HG02642 (cell line): ENCODE data around the gene SPC24.
"Not testable (repeated sequence)": the region's sequence is repeated elsewhere in the genome, so short reads cannot be mapped to it uniquely, and the experiment has no call there.

ENCODE experiments used
- ATAC-seq: cut with Tn5 transposase; IDR thresholded peaks from one replicate; pipeline ENCODE4 v1.9.1; 2021; ENCODE audit warnings: mild to moderate bottlenecking; ENCODE audit not compliant: unreplicated experiment, poor library complexity

The SPC24 gene

DNA sequence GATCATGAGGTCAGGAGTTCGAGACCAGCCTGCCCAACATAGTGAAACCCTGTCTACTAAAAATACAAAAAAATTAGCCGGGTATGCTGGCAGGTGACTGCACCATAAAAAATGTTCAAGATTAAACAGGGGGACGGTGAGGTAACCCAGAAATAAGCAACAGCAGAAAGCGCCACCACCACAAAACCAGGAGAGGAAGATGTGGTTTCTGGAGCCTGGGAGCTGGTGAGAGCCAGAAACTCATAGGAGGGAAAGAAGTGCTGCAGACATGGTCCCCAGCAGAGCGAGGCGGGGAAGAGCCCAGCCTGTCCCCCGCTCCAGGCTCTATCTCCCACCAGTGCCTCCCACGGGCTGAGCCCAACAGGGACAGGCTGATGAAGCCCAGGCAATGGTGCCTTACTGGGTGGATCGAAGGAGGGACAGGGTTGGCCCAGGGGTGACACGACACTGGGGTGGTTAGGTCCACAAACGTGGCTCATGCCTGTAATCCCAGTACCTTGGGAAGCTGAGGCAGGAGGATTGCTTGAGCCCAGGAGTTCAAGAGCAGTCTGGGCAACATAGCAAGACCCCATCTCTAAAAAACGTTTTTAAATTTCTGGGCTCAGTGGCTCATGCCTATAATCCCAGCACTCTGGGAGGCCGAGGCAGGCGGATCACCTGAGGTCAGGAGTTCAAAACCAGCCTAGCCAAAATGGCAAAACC lies 19.0 kb downstream of the SPC24 start:
- ATAC-seq, result no peak

DNA sequence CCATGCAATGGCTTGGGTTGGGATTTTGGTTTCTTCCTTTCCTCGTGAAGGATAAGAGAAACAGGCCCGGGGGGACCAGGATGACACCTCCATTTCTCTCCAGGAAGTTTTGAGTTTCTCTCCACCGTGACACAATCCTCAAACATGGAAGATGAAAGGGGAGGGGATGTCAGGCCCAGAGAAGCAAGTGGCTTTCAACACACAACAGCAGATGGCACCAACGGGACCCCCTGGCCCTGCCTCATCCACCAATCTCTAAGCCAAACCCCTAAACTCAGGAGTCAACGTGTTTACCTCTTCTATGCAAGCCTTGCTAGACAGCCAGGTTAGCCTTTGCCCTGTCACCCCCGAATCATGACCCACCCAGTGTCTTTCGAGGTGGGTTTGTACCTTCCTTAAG lies 24.1 kb downstream of the SPC24 start:
- ATAC-seq, result no peak

DNA sequence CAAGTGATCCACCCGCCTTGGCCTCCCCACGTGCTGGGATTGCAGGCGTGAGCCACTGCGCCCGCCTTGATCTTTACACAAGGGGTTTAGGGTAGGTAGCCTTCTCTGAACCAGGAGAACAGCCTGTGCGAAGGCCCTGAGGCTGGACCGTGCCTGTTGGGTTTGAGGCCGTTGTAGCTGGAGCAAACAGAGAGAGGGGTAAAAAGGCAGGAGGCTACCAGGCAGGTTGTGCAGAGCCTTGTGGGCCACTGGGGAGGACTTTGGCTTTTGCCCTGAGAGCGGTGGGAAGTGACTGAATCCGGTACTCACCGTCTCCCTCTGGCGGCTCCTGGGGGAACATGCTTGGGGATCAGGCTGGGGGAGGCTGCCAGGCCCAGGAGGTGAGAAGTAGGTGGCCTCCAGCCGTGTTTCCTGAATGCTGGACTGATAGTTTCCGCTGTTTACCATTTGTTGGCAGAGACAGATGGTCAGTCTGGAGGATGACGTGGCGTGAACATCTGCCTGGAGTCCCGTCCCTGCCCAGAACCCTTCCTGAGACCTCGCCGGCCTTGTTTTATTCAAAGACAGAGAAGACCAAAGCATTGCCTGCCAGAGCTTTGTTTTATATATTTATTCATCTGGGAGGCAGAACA lies 24.6 kb downstream of the SPC24 start:
- no peak for ATAC-seq

DNA sequence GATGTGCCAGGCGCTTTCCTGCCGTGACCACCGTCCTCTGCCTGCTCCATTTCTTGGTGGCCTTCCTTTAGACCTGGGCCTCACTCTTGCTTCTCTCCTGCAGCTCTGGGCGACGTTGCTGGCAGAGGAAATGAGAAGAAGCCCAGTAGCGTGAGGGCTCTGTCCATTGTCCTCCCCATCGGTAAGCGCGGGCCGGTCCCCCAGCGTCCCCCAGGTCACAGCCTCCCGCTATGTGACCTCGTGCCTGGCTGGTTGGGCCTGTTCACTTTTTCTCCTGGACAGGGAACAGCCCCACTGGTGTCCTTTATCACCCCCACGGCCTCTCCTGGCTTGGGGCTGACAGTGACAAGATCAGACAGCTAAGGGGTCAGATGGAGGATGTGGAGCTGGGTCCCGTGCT lies 27.7 kb downstream of the SPC24 start:
- no peak for ATAC-seq

DNA sequence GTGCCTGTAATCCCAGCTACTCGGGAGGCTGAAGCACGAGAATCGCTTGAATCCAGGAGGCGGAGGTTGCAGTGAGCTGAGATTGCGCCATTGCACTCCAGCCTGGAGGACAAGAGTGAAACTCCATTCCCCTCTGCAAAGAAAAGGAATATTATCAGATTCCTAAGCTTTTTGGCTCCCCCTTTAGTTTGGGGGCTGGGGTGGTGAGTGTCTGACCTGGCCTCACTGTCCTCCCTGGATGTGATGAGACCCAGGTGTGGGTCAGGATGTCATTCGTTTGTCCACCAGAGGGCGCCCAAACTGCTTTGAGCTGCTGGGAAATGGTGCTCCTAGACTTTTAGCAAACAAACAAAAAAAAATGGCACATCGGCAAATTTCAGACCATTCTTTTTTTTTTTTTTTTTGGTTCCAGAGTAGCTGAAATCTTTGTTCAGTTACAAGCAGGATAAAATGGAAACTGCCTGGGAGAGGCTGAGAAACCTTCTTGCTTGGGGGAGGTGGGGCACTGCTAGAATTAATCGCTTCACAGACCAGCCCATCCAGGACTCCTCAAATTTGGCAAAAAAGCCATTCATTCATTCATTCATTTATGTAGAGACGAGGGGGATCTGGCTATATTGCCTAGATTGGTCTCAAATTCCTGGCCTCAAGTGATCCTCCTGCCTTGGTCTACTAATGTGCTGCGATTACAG lies 29.4 kb downstream of the SPC24 start:
- ATAC-seq, result peak; percentile 50

DNA sequence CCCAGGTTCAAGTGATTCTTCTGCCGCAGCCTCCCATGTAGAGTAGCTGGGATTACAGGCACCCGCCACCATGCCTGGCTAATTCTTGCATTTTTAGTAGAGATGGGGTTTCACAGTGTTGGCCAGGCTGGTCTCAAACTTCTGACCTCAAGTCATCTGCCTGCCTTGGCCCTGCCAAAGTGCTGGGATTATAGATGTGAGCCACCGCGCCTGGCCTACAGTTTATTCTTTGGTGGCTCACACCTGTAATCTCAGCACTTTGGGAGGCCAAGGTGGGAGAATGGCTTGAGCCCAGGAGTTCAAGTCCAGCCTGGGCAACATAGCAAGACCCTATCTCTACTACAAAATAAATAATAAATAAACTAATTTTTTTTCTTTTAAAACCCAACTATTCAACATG lies 31.4 kb downstream of the SPC24 start:
- ATAC-seq, result not testable (repeated sequence)

DNA sequence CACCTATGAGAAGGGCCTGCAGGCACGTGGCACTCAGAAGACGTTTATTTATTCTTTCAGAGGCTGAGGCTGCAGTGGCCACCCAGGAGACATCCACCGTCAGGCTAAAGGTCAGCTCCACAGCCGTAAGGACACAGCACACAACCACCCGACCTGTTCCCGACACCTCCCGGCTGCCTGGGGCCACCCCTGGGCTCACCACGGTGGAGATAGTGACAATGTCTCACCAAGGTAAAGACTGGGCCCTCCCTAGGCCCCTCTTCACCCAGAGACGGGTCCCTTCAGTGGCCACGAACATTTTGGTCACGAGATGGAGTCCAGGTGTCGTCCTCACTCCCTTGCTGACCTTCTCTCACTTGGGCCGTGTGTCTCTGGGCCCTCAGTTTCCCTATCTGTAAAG lies 32.5 kb downstream of the SPC24 start:
- no peak for ATAC-seq

DNA sequence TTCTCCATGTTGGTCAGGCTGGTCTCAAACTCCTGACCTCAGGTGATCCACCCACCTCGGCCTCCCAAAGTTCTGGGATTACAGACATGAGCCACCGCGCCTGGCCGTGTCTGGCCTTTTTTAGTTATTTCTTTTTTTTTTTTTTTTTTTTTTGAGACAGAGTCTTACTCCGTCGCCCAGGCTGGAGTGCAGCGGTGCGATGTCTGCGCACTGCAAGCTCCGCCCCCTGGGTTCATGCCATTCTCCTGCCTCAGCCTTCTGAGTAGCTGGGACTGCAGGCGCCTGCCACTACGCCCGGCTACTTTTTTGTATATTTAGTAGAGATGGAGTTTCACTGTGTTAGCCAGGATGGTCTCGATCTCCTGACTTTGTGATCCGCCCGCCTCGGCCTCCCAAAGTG lies 33.6 kb downstream of the SPC24 start:
- not testable (repeated sequence) for ATAC-seq

DNA sequence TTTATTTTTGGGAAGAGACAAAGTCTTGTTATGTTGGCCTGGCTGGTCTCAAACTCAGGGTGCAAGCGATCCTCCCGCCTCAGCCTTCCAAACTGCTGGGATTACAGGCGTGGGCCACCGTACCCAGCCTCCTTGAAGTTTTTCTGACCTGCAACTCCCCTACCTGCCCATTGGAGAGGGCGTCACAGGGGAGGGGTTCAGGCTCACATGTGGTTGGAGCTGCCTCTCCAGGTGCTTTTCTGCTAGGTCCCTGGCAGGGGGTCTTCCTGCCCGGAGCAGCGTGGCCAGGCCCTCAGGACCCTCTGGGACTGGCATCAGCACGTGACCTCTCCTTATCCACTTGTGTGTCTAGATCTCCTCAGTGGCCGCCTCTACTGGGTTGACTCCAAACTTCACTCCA lies 39.1 kb downstream of the SPC24 start:
- ATAC-seq, result no peak

DNA sequence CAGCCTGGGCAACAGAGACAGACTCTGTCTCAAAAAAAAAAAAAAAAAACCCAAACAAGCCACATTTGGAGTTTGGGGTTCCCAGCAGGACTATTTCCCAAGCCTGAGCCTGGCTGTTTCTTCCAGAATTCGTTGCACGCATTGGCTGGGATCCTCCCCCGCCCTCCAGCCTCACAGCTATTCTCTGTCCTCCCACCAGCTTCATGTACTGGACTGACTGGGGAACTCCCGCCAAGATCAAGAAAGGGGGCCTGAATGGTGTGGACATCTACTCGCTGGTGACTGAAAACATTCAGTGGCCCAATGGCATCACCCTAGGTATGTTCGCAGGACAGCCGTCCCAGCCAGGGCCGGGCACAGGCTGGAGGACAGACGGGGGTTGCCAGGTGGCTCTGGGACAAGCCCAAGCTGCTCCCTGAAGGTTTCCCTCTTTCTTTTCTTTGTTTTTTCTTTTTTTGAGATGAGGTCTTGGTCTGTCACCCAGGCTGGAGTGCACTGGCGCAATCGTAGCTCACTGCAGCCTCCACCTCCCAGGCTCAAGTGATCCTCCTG lies 39.6 kb downstream of the SPC24 start:
- no peak for ATAC-seq

DNA sequence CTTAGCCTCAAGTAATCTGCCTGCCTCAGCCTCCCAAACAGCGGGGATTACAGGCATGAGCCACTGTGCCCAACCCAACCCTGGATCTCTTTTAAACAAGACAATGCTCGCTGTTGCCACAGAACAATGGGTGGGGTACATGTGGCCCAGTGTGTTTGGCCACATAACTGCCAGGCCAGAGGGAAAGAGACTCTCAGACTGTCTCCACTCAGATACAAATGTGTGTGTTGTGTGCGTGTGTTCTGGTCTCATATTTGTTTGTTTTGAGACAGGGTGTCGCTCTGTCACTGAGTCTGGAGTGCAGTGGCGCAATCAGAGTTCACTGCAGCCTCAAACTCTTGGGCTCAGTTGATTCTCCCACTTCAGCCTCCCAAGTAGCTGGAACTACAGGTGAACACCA lies 40.5 kb downstream of the SPC24 start:
- no peak for ATAC-seq

DNA sequence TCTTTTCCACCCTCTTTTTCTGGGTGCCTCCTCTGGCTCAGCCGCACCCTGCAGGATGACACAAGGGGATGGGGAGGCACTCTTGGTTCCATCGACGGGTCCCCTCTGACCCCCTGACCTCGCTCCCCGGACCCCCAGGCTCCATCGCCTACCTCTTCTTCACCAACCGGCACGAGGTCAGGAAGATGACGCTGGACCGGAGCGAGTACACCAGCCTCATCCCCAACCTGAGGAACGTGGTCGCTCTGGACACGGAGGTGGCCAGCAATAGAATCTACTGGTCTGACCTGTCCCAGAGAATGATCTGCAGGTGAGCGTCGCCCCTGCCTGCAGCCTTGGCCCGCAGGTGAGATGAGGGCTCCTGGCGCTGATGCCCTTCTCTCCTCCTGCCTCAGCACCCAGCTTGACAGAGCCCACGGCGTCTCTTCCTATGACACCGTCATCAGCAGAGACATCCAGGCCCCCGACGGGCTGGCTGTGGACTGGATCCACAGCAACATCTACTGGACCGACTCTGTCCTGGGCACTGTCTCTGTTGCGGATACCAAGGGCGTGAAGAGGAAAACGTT lies 42.4 kb downstream of the SPC24 start:
- ATAC-seq, result no peak

DNA sequence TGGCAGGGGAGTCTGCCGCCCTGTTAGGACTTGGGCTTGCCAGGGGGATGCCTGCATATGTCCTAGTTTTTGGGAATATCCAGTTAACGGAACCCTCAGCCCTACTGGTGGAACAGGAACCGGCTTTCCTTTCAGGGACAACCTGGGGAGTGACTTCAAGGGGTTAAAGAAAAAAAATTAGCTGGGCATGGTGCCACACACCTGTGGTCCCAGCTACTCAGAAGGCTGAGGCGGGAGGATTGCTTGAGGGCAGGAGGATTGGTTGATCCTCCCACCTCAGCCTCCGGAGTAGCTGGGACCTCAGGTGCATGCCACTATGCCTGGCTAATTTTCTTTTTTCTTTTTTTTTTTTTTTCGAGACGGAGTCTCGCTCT lies 43.8 kb downstream of the SPC24 start:
- ATAC-seq, result no peak

DNA sequence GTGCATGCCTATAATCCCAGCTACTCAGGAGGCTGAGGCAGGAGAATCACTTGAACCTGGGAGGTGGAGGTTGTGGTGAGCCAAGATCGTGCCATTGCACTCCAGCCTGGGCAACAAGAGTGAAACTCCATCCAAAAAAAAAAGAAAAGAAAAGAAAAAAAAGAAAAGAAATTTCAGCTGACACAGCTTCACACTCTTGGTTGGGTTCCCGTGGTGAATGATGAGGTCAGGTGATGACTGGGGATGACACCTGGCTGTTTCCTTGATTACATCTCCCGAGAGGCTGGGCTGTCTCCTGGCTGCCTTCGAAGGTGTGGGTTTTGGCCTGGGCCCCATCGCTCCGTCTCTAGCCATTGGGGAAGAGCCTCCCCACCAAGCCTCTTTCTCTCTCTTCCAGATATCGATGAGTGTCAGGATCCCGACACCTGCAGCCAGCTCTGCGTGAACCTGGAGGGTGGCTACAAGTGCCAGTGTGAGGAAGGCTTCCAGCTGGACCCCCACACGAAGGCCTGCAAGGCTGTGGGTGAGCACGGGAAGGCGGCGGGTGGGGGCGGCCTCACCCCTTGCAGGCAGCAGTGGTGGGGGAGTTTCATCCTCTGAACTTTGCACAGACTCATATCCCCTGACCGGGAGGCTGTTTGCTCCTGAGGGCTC lies 44.3 kb downstream of the SPC24 start:
- ATAC-seq, result no peak

DNA sequence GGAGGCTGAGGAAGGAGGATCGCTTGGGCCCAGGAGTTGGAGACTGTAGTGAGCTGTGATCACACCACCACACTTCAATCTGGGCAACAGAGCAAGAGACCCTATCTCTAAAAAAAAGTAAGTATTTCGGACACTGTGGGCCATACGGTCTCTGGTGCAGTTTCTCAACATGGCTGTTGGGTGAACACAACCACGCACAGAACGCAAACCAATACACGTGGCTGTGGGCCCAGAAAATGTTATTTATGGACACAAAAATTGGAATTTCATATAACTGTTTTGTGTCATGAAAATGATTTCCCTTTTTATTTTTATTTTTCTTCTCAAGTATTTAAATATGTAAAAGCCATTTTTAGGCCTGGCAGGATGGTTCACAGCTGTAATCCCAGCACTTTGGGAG lies 46.8 kb downstream of the SPC24 start:
- no peak for ATAC-seq

DNA sequence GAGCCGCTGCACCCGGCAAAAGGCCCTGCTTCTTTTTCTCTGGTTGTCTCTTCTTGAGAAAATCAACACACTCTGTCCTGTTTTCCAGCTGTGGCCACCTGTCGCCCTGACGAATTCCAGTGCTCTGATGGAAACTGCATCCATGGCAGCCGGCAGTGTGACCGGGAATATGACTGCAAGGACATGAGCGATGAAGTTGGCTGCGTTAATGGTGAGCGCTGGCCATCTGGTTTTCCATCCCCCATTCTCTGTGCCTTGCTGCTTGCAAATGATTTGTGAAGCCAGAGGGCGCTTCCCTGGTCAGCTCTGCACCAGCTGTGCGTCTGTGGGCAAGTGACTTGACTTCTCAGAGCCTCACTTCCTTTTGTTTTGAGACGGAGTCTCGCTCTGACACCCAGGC lies 49.1 kb downstream of the SPC24 start:
- ATAC-seq, result no peak

DNA sequence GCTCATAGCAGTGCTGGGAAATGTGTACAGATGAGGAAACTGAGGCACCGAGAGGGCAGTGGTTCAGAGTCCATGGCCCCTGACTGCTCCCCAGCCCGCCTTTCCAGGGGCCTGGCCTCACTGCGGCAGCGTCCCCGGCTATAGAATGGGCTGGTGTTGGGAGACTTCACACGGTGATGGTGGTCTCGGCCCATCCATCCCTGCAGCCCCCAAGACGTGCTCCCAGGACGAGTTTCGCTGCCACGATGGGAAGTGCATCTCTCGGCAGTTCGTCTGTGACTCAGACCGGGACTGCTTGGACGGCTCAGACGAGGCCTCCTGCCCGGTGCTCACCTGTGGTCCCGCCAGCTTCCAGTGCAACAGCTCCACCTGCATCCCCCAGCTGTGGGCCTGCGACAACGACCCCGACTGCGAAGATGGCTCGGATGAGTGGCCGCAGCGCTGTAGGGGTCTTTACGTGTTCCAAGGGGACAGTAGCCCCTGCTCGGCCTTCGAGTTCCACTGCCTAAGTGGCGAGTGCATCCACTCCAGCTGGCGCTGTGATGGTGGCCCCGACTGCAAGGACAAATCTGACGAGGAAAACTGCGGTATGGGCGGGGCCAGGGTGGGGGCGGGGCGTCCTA lies 50.5 kb downstream of the SPC24 start:
- no peak for ATAC-seq

DNA sequence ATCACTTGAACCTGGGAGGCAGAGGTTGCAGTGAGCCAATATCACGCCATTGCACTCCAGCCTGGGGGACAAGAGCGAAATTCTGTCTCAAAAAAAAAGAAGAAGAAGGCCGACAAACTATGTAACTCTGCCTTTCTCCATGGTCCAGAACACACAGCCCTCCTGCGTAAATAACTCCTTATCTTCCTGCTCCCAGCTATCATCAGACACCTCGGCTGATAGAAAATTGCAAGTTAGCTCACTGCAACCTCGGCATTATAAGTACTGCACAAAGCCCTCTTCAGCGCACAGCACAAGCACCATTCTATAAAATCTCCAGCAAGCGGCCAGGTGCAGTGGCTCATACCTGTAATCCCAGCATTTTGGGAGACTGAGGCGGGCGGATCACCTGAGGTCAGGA lies 51.9 kb downstream of the SPC24 start:
- not testable (repeated sequence) for ATAC-seq

DNA sequence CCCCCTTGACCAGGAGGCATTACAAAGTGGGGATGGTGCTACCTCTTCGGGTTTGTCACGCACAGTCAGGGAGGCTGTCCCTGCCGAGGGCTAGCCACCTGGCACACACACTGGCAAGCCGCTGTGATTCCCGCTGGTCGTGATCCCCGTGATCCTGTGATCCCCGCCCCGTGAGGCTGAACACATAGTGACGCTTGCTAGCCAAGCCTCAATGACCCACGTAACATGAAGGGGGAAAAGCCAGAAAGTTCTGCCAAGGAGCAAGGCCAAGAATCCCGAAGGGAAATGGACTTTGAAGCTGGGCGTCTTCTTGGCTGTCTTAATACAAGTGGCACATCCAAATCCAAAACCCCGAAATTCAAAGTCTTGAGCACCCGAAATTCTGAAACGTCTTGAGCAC lies 52.6 kb downstream of the SPC24 start:
- no peak for ATAC-seq

DNA sequence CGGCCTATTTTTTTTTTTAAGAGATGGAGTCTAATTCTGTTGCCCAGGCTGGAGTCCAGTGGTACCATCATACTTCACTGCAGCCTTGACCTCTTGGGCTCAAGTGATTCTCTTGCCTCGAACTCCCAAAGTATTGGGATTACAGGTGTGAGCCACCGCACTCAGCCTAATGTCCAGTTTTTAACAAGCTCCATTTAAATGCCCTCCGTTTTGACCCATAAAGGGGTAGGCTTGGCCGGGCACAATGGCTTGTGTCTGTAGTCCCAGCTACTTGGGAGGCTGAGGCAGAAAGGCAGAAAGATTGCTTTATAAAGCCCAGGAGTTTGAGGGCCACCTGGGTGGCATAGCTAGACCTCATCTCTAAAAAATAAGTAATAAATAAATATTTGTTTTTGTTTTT lies 54.5 kb downstream of the SPC24 start:
- no peak for ATAC-seq
